Measurements from ENCODE around the gene NHS. TPM values are rescaled to one million over a fixed set of nuclear protein-coding genes. Genes with fewer than 3 reads are reported as not detected.
A peak's percentile ranks its signal among the peaks of the same experiment; 100 is the strongest.

NHS gene
- polyA plus RNA-seq, 2 of the 4 experiments (the other 2 are of a cell fraction): 3.6 to 5.0 TPM

- TF ChIP-seq ELK1 (IDR thresholded peaks at IDR 0.05; ENCODE audit: low read depth, low read length): no peak
- no peak for TF ChIP-seq HOXB13 (CRISPR knock-in tag; IDR thresholded peaks at IDR 0.05; ENCODE audit: low read depth)
- TF ChIP-seq HEYL (CRISPR knock-in tag; IDR thresholded peaks at IDR 0.05): no peak
- no peak for TF ChIP-seq ATOH8 (CRISPR knock-in tag; IDR thresholded peaks at IDR 0.05; ENCODE audit: low read depth)
- TF ChIP-seq FOSL2 (IDR thresholded peaks at IDR 0.05): no peak
- no peak for TF ChIP-seq FOSL2 (CRISPR knock-in tag; IDR thresholded peaks at IDR 0.05)
- TF ChIP-seq REST (IDR thresholded peaks at IDR 0.05): no peak
- no peak for TF ChIP-seq MYC (IDR thresholded peaks at IDR 0.05; ENCODE audit: borderline replicate concordance, low read length)
Measured at GRCh38 chrX:17395154-17395553, 20.2 kb downstream of the NHS start (continued).

- DNase-seq (ENCODE audit: low read depth in 1 of 2, low spot score in 1 of 2) (peak in 1 of 2 experiments; percentile 19), FAIRE-seq (peak; percentile 28), ATAC-seq (no peak; a peak in 1 of 6 replicates)
- peak overlapping the region; percentile 19 to 46; a peak in 4 of 6 replicates for H3K27ac ChIP-seq
- H3K4me3 ChIP-seq: no peak overlapping the region
- CTCF ChIA-PET: interaction anchor here (1.0 kb wide), 1 partner anchor 217 kb away, joined by 3 read pairs; no protein-coding TSS in a partner anchor
- POLR2A ChIA-PET: interaction anchor here (0.7 kb wide), 1 partner anchor 8 kb away, joined by 3 read pairs; no protein-coding TSS in a partner anchor
- H3K4me1 ChIP-seq: peaks cover 16% of the 10 kb centered on the region
- H3K9me3 ChIP-seq: peaks cover 7% of the 10 kb centered on the region; the same call in 1 of the 3 replicates
- peak overlapping the region; percentile 45 for H3K4me2 ChIP-seq
- TF ChIP-seq, protein P1, sequence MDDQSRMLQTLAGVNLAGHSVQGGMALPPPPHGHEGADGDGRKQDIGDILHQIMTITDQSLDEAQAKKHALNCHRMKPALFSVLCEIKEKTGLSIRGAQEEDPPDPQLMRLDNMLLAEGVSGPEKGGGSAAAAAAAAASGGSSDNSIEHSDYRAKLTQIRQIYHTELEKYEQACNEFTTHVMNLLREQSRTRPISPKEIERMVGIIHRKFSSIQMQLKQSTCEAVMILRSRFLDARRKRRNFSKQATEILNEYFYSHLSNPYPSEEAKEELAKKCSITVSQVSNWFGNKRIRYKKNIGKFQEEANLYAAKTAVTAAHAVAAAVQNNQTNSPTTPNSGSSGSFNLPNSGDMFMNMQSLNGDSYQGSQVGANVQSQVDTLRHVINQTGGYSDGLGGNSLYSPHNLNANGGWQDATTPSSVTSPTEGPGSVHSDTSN (IDR thresholded peaks at IDR 0.05): no peak
- TF ChIP-seq BCL3 (IDR thresholded peaks at IDR 0.05) (no peak), JUNB (IDR thresholded peaks at IDR 0.05) (no peak), MAZ (IDR thresholded peaks at IDR 0.05; ENCODE audit: borderline replicate concordance, low read depth, low read length) (no peak), EP300 (IDR thresholded peaks at IDR 0.05) (no peak), NR3C1 (IDR thresholded peaks at IDR 0.05) (no peak), MAFK (IDR thresholded peaks at IDR 0.05; ENCODE audit: partially characterized antibody) (no peak), KDM5A (IDR thresholded peaks at IDR 0.05) (no peak), HEYL (CRISPR knock-in tag; IDR thresholded peaks at IDR 0.05) (no peak), ZC3H11A (IDR thresholded peaks at IDR 0.05) (no peak), KDM1A (IDR thresholded peaks at IDR 0.05; ENCODE audit: low read depth) (no peak), TP53 (CRISPR knock-in tag; IDR thresholded peaks at IDR 0.05) (no peak), EHF (CRISPR knock-in tag; IDR thresholded peaks at IDR 0.05) (no peak), RARB (CRISPR knock-in tag; IDR thresholded peaks at IDR 0.05) (no peak)
- TF ChIP-seq, protein P2, sequence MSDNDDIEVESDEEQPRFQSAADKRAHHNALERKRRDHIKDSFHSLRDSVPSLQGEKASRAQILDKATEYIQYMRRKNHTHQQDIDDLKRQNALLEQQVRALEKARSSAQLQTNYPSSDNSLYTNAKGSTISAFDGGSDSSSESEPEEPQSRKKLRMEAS (IDR thresholded peaks at IDR 0.05): no peak
- TF ChIP-seq, protein P3, sequence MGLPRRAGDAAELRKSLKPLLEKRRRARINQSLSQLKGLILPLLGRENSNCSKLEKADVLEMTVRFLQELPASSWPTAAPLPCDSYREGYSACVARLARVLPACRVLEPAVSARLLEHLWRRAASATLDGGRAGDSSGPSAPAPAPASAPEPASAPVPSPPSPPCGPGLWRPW (IDR thresholded peaks at IDR 0.05): no peak
- 13% methylated on average over 2 of the region's 2 CpGs for WGBS (ENCODE audit: missing lambda C conversion rate)
Measured at GRCh38 chrX:17397074-17397473, 22.1 kb downstream of the NHS start.

Measured in A549 (cell line).